Mesenchymal stem cell (in vitro differentiated cells and primary cell): Measurements from ENCODE around the gene SMCP.

Source experiments
- DNase-seq: peaks from one replicate; pipeline ENCODE4 v3.0.0-alpha.2; 2013
- H2AFZ ChIP-seq: one replicate; pipeline ENCODE4 v1.6.1; 2013; ENCODE audit warnings: low read depth, mild to moderate bottlenecking, control low read depth, inconsistent platforms, low read length, moderate library complexity
- H2AK5ac ChIP-seq: 2 replicates; pipeline ENCODE4 v1.6.1; 2013; ENCODE audit warnings: low read length, moderate library complexity, mild to moderate bottlenecking, inconsistent platforms; ENCODE audit not compliant: severe bottlenecking
- H2BK120ac ChIP-seq: one replicate; pipeline ENCODE4 v1.6.1; 2013; ENCODE audit warnings: low read depth, mild to moderate bottlenecking, inconsistent platforms, low read length, moderate library complexity
- H2BK12ac ChIP-seq, 2 experiments: one replicate each; pipeline ENCODE4 v1.6.1; 2013; ENCODE audit warnings: inconsistent platforms in 2 of 2, low read length in 2 of 2, mild to moderate bottlenecking in 2 of 2, moderate library complexity in 2 of 2, control low read depth in 1 of 2
- H2BK15ac ChIP-seq: one replicate; pipeline ENCODE4 v1.6.1; 2013; ENCODE audit warnings: mild to moderate bottlenecking, low read depth, inconsistent platforms; ENCODE audit not compliant: poor library complexity, severe bottlenecking
- H2BK5ac ChIP-seq: 2 replicates; pipeline ENCODE4 v1.6.1; 2013; ENCODE audit warnings: low read depth, mild to moderate bottlenecking, low read length, control low read depth, inconsistent platforms; ENCODE audit not compliant: poor library complexity, severe bottlenecking
- H3K14ac ChIP-seq, 2 experiments: one replicate each; pipeline ENCODE4 v1.6.1; 2013; ENCODE audit warnings: inconsistent platforms in 2 of 2, low read length in 2 of 2, control low read depth in 1 of 2, mild to moderate bottlenecking in 1 of 2, moderate library complexity in 1 of 2
- H3K18ac ChIP-seq, 2 experiments: one replicate each; pipeline ENCODE4 v1.6.1; 2013; ENCODE audit warnings: inconsistent platforms in 2 of 2, low read length in 2 of 2, control low read depth in 1 of 2, low read depth in 1 of 2, mild to moderate bottlenecking in 1 of 2
- H3K23ac ChIP-seq, 2 experiments: one replicate each; pipeline ENCODE4 v1.6.1; 2013; ENCODE audit warnings: inconsistent platforms in 2 of 2, low read length in 2 of 2, mild to moderate bottlenecking in 2 of 2, moderate library complexity in 2 of 2, control low read depth in 1 of 2
- H3K27ac ChIP-seq: 2 replicates; pipeline ENCODE4 v1.5.1; 2013; ENCODE audit warnings: mild to moderate bottlenecking, moderate library complexity, low read length, control low read depth, inconsistent platforms; ENCODE audit not compliant: poor library complexity, severe bottlenecking
- H3K27me3 ChIP-seq, 2 experiments: 2 replicates each; pipeline versions ENCODE4 v1.6.1 to v1.7.0; 2013; ENCODE audit warnings: low read length in 2 of 2, mild to moderate bottlenecking in 2 of 2, moderate library complexity in 2 of 2, control low read depth in 1 of 2, inconsistent platforms in 1 of 2; ENCODE audit not compliant: control insufficient read depth in 1 of 2, insufficient read depth in 1 of 2
- H3K36me3 ChIP-seq, 2 experiments: 2 replicates each; pipeline versions ENCODE4 v1.6.1 to v1.7.0; 2013; ENCODE audit warnings: low read length in 2 of 2, control low read depth in 1 of 2, inconsistent platforms in 1 of 2, low read depth in 1 of 2, mild to moderate bottlenecking in 1 of 2; ENCODE audit not compliant: insufficient read depth in 2 of 2, control insufficient read depth in 1 of 2
- H3K4ac ChIP-seq, 2 experiments: one replicate each; pipeline ENCODE4 v1.6.1; 2013; ENCODE audit warnings: inconsistent platforms in 2 of 2, low read length in 2 of 2, mild to moderate bottlenecking in 2 of 2, moderate library complexity in 2 of 2, control low read depth in 1 of 2, low read depth in 1 of 2
- H3K4me1 ChIP-seq: 2 replicates; pipeline ENCODE4 v1.6.1; 2013; ENCODE audit warnings: low read depth, low read length, control low read depth; ENCODE audit not compliant: control insufficient read depth, insufficient read depth
- H3K4me2 ChIP-seq: 2 replicates; pipeline ENCODE4 v1.6.1; 2013; ENCODE audit warnings: low read length, mild to moderate bottlenecking, inconsistent platforms; ENCODE audit not compliant: poor library complexity, severe bottlenecking
- H3K4me3 ChIP-seq, 2 experiments: 2 replicates each; pipeline versions ENCODE4 v1.5.1 to v1.7.0; 2013; ENCODE audit warnings: low read length in 2 of 2, mild to moderate bottlenecking in 2 of 2, control low read depth in 1 of 2, low read depth in 1 of 2; ENCODE audit not compliant: insufficient read depth in 1 of 2
- H3K79me1 ChIP-seq: replicated peaks from 2 replicates; pipeline ENCODE4 v1.6.1; 2013; ENCODE audit warnings: mild to moderate bottlenecking, control low read depth, low read length, inconsistent platforms; ENCODE audit not compliant: poor library complexity, severe bottlenecking
- H3K9ac ChIP-seq: 2 replicates; pipeline ENCODE4 v1.7.0; 2013; ENCODE audit warnings: mild to moderate bottlenecking, low read length, moderate library complexity
- H3K9me3 ChIP-seq: 2 replicates; pipeline ENCODE4 v1.7.0; 2013; ENCODE audit warnings: mild to moderate bottlenecking, low read length; ENCODE audit not compliant: control insufficient read depth
- H4K8ac ChIP-seq: one replicate; pipeline ENCODE4 v1.6.1; 2013; ENCODE audit warnings: inconsistent platforms, mild to moderate bottlenecking, low read length, moderate library complexity
- H4K91ac ChIP-seq: one replicate; pipeline ENCODE4 v1.6.1; 2013; ENCODE audit warnings: mild to moderate bottlenecking, low read length, inconsistent platforms
- WGBS: methylation state at CpG from one replicate; pipeline ENCODE4 v1.1.7; 2013; ENCODE audit warnings: mixed read lengths; 5-methylcytosine and 5-hydroxymethylcytosine counted together

Gene SMCP

DNA sequence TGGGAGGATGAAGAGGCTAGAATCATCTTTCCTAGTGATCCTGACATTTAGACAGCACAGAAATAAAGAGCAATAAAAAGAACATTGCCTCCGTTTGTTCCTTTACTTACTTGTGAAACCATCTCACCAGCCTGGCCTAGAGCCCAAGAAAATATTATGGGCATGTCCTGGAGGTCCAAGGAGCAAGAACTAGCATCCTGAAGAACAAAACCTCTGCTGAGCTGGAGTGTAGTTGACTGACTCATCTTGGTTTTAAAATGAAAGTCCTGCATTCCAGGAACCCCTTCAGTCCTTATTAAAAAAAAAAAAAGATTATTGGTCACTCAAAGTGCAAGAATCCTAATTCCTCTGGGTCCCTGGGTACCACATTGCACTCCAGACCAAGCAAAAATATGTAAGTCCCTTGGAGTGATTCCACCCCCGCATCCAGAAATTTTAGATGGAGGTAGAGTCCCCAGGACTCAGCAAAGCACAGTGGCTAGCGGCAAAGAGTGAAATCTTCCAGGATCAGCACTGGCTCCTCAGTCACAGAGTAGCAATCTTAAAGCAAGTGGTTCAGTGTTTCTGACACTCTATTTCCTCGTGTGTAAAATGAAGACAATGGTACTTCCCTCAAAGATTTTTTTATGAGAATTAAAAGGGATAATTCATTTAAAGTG lies 7.0 kb downstream of the SMCP start:
- DNase-seq = no peak
- Histone ChIP-seq H3K36me3 (no peaks in the 10 kb centered on the region), H3K27me3 (no peaks in the 10 kb centered on the region), H3K4me3 (no peak overlapping the region), H3K23ac (no peak overlapping the region), H3K27ac (no peak overlapping the region), H3K79me1 (no peaks in the 10 kb centered on the region), H3K9ac (no peak overlapping the region), H2BK12ac (no peak overlapping the region), H2BK15ac (no peak overlapping the region), H2AK5ac (no peak overlapping the region), H2AFZ (no peak overlapping the region), H3K4ac (no peak overlapping the region), H4K91ac (no peak overlapping the region), H4K8ac (no peak overlapping the region), H2BK120ac (no peak overlapping the region), H3K9me3 (no peaks in the 10 kb centered on the region), H3K4me2 (no peak overlapping the region), H3K18ac (no peak overlapping the region), H3K4me1 (no peaks in the 10 kb centered on the region), H3K14ac (no peak overlapping the region), H2BK5ac (no peak overlapping the region)
- WGBS = 49% methylated on average over 3 of the region's 4 CpGs

GRCh38 chr1:152886085-152886484 lies 8.0 kb downstream of the SMCP start:
- no peak overlapping the region for H2BK15ac ChIP-seq
- no peaks in the 10 kb centered on the region for H3K36me3 ChIP-seq
- H3K79me1 ChIP-seq = no peaks in the 10 kb centered on the region
- H4K91ac ChIP-seq = no peak overlapping the region
- H3K9me3 ChIP-seq = no peaks in the 10 kb centered on the region
- no peak overlapping the region for H3K27ac ChIP-seq
- H3K27me3 ChIP-seq = no peaks in the 10 kb centered on the region
- no peak for DNase-seq
- no peak overlapping the region for H4K8ac ChIP-seq
- H3K18ac ChIP-seq = no peak overlapping the region
- no peak overlapping the region for H3K4me2 ChIP-seq
- H2BK120ac ChIP-seq = no peak overlapping the region
- H2AK5ac ChIP-seq = no peak overlapping the region
- H3K9ac ChIP-seq = no peak overlapping the region
- H2AFZ ChIP-seq = no peak overlapping the region
- no peak overlapping the region for H3K4me3 ChIP-seq
- no peak overlapping the region for H2BK5ac ChIP-seq
- H3K14ac ChIP-seq = no peak overlapping the region
- 44% methylated on average over 3 of the region's 3 CpGs for WGBS
- H3K4ac ChIP-seq = no peak overlapping the region
- H3K4me1 ChIP-seq = no peaks in the 10 kb centered on the region
- no peak overlapping the region for H3K23ac ChIP-seq
- no peak overlapping the region for H2BK12ac ChIP-seq

GRCh38 chr1:152886758-152887409 lies 8.8 kb downstream of the SMCP start:
- H2BK5ac ChIP-seq = no peak overlapping the region
- no peak overlapping the region for H4K91ac ChIP-seq
- no peaks in the 10 kb centered on the region for H3K36me3 ChIP-seq
- no peak overlapping the region for H2AFZ ChIP-seq
- no peak overlapping the region for H3K9ac ChIP-seq
- H3K9me3 ChIP-seq = no peaks in the 10 kb centered on the region
- H2BK15ac ChIP-seq = no peak overlapping the region
- no peak overlapping the region for H3K27ac ChIP-seq
- H3K14ac ChIP-seq = no peak overlapping the region
- no peak overlapping the region for H3K18ac ChIP-seq
- no peak overlapping the region for H3K4me2 ChIP-seq
- WGBS = 57% methylated on average over 6 of the region's 8 CpGs
- H3K4ac ChIP-seq = no peak overlapping the region
- no peak overlapping the region for H4K8ac ChIP-seq
- H3K27me3 ChIP-seq = no peaks in the 10 kb centered on the region
- no peaks in the 10 kb centered on the region for H3K79me1 ChIP-seq
- no peak overlapping the region for H2BK12ac ChIP-seq
- no peak overlapping the region for H3K4me3 ChIP-seq
- DNase-seq = no peak
- no peaks in the 10 kb centered on the region for H3K4me1 ChIP-seq
- H3K23ac ChIP-seq = no peak overlapping the region
- no peak overlapping the region for H2AK5ac ChIP-seq
- no peak overlapping the region for H2BK120ac ChIP-seq

GRCh38 chr1:152888126-152888525 lies 10.0 kb downstream of the SMCP start:
- H3K18ac ChIP-seq = no peak overlapping the region
- no peak overlapping the region for H2BK15ac ChIP-seq
- WGBS = 100% methylated on average over 1 of the region's 1 CpG
- no peaks in the 10 kb centered on the region for H3K79me1 ChIP-seq
- no peak overlapping the region for H3K14ac ChIP-seq
- no peak overlapping the region for H3K4ac ChIP-seq
- no peak for DNase-seq
- no peak overlapping the region for H3K23ac ChIP-seq
- no peak overlapping the region for H4K8ac ChIP-seq
- no peaks in the 10 kb centered on the region for H3K27me3 ChIP-seq
- H2BK12ac ChIP-seq = no peak overlapping the region
- H2AFZ ChIP-seq = no peak overlapping the region
- H2BK120ac ChIP-seq = no peak overlapping the region
- H3K4me3 ChIP-seq = no peak overlapping the region
- no peaks in the 10 kb centered on the region for H3K9me3 ChIP-seq
- H2BK5ac ChIP-seq = no peak overlapping the region
- no peak overlapping the region for H3K9ac ChIP-seq
- no peak overlapping the region for H3K27ac ChIP-seq
- H2AK5ac ChIP-seq = no peak overlapping the region
- H3K4me2 ChIP-seq = no peak overlapping the region
- no peaks in the 10 kb centered on the region for H3K36me3 ChIP-seq
- H3K4me1 ChIP-seq = no peaks in the 10 kb centered on the region
- no peak overlapping the region for H4K91ac ChIP-seq
